GM12874 (cell line): ENCODE data around the gene SSBP4.

Experiments used
- TF ChIP-seq, protein P1 (sequence below): IDR thresholded peaks from 2 replicates; pipeline ENCODE4 v1.5.1; 2011; ENCODE audit warnings: low read depth, mild to moderate bottlenecking, control low read depth, low read length, moderate library complexity; ENCODE audit not compliant: insufficient read depth

The SSBP4 gene

DNA sequence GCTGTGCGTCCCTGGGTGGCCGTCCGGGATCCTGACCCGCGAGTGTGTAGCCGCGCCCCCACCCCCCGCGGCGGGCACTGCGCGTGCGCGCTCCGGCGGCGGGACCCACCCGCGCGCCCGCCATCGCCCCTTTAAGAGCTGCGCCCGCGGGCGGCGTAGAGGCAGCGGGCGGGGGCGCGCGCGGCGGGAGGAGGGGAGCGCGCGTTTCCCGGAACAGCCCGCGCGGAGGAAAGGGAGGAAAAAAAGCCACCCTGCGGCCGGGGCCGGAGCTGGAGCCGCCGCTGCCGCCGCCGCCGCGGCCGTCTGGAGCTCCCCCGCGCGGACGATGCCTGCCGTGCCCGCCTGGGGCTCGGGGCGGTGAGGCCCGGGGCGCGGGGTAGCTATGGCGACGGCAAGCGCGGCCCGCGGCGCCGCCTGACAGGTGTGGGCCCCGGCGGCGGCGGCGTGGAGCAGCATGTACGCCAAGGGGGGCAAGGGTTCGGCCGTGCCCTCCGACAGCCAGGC lies at the start of gene SSBP4:
Gene SSBP4 (plus strand): TSS at position 204 of the 504 bp plus-strand sequence. CDS start 251 bp downstream, at position 455.
- TF ChIP-seq, protein P1, sequence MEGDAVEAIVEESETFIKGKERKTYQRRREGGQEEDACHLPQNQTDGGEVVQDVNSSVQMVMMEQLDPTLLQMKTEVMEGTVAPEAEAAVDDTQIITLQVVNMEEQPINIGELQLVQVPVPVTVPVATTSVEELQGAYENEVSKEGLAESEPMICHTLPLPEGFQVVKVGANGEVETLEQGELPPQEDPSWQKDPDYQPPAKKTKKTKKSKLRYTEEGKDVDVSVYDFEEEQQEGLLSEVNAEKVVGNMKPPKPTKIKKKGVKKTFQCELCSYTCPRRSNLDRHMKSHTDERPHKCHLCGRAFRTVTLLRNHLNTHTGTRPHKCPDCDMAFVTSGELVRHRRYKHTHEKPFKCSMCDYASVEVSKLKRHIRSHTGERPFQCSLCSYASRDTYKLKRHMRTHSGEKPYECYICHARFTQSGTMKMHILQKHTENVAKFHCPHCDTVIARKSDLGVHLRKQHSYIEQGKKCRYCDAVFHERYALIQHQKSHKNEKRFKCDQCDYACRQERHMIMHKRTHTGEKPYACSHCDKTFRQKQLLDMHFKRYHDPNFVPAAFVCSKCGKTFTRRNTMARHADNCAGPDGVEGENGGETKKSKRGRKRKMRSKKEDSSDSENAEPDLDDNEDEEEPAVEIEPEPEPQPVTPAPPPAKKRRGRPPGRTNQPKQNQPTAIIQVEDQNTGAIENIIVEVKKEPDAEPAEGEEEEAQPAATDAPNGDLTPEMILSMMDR: peak; percentile 27; the same call in 1 of the 2 replicates

DNA sequence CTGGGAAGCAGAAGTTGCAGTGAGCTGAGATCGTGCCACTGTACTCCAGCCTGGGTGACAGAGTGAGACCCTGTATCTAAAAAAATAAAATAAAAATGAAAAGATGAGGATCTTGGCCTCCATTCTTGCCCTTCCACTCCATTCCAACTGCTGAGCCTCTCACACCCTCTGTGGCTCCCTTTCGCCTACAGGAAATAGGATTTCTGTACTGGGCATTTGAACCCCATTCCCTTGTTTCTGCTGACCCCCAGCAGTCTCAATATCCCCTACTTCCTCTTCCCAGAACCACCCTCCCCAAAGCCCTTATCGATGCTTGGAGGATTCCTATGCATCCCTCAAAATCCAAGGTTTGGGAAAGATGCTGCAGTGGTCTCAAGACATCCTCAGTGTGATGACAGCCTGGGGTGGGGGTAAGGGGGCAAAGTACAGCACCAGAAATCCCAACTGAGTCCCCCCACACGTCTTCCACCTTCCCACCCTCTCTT lies 45.7 kb upstream of the SSBP4 start:
- TF ChIP-seq, protein P1: no peak

DNA sequence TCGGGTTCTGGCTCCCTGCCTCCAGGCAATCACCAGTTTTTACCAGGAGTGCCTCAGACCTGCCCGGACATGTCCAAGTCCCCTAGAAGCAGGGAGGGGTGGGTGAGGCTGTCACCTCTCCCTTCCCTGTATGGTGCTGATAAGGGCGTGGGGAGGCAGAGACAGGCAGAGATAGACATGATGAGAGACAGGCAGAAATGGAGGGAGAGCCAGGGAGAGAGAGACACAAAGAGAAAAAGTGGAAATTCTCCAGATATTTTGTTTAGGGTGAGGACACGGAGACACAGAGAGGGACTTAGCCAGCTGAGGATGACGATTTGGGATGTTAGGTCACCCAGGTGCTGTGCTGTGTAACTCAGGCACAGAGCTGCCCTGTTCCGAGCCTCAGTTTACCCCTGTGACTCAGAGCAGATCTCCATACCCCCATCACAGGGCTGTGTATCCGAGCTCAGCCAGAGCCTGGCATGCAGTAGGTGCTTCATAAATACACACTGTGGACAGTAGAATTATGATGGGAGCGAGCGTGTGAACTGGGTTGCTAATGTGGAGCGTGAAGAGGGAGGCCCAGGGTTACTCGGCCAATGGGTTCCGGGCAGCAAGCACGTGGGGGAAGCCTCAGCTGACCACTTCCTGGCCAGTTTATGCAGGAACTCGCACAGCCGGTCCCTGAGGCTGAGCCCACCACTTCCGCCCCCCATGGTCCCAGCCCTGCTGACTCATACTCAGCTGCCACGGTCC lies 45.1 kb upstream of the SSBP4 start:
- TF ChIP-seq, protein P1: no peak

DNA sequence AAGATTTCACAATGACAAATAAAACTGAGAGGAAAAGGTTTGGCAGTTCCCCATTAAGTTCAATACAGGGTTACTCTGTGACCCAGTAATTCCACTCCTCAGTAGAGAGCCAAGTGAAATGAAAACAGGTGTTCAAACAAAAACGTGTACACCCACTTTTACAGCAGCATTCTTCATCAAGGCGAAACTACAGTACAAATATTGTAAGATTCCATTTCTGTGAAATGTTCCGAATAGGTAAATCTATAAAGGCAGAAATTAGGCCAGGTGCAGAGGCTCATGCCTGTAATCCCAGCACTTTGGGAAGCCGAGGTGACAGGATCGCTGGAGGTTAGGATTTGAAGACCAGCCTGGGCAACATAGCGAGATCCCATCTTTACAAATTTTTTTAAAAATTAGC lies 42.2 kb upstream of the SSBP4 start:
- TF ChIP-seq, protein P1: no peak

DNA sequence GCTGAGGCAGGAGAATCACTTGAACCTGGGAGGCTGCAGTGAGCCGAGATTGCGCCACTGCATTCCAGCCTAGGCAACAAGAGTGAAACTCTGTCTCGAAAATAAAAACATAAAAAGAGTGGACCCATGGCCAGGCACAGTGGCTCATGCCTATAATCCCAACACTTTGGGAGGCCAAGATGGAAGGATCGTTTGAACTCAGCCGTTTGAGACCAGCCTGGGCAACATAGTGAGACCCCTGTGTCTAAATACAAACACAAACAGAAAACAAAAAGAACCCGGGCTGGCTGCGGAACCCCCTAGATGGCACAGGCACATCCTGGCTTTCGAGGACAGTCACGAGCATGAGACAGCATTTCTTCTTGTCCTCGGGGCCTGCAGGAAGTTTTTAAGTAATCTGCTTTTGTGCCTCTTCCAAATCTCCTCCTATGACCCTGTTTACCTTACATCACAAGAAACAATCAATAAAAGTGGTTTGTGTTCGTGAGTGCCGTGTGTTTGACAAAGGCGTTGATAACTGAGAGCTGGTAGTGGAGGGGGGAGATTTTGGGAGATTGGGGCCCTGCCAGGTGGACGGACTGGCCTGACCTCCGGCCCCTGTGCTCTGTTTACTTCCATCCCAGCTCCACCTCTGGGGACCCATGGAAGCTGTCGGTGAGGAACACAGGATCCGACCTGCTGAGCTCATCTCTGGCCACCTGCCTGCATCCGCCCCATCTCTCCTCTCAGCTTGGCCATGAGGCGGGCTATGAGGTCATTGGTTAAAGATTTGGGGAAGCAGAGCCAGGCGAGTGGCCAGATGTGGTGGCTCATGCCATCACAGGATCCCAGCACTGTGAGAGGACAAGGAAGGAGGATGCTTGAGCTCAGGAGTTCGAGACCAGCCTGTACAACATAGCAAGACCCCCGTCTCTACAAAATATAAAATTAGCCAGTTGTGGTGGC lies 39.1 kb upstream of the SSBP4 start:
- TF ChIP-seq, protein P1: no peak

DNA sequence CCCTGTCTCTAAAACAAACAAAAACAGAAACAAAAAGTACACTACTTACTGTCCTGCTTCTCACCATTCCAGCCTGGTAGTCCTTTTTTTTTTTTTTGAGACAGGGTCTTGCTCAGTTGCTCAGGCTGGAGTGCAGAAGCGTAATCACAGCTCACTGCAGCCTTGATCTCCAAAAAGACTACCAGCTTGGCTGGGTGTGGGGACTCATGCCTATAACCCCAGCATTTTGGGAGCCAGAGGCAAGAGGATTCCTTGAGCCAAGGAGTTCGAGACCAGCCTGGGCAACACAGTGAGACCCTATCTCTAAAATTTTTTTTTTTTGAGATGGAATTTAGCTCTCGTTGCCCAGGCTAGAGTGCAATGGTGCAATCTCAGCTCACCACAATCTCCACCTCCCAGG lies 38.4 kb upstream of the SSBP4 start:
- TF ChIP-seq, protein P1: no peak

DNA sequence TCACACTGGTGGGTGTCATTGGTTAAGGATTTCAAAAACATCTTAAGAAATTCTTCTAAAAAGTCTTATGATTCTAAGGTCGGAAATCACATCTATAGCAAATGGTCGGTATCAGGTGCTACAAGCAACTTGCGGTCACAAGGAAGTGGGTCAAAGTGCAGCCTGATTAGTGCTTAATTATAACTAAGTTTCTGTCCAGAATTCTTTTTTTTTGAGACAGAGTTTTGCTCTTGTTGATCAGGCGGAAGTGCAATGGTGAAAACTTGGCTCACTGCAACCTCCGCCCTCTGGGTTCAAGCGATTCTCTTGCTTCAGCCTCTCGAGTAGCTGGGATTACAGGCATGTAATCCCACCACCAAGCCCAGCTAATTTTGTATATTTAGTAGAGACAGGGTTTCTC lies 34.4 kb upstream of the SSBP4 start:
- TF ChIP-seq, protein P1: no peak
